ENCODE results near the gene KCTD1.

GRCh38 chr18:26416652-26417150 lies 131.7 kb downstream of the KCTD1 start:
- TF ChIP-seq CTCF (IDR thresholded peaks at IDR 0.05; ENCODE audit: poor library complexity, severe bottlenecking) (no peak), MXI1 (conservative IDR thresholded peaks at IDR 0.05; ENCODE audit: poor library complexity, severe bottlenecking) (no peak), EP300 (conservative IDR thresholded peaks at IDR 0.05; ENCODE audit: poor library complexity, severe bottlenecking) (no peak), RAD21 (conservative IDR thresholded peaks at IDR 0.05) (no peak), POLR2AphosphoS5 (IDR thresholded peaks at IDR 0.05) (no peak), REST (IDR thresholded peaks at IDR 0.05; ENCODE audit: borderline replicate concordance) (no peak), EZH2 (IDR thresholded peaks at IDR 0.05; ENCODE audit: borderline replicate concordance, insufficient read depth, low read length, poor library complexity, severe bottlenecking) (no peak)
